ENCODE data around the gene CACHD1.

Gene CACHD1

DNA sequence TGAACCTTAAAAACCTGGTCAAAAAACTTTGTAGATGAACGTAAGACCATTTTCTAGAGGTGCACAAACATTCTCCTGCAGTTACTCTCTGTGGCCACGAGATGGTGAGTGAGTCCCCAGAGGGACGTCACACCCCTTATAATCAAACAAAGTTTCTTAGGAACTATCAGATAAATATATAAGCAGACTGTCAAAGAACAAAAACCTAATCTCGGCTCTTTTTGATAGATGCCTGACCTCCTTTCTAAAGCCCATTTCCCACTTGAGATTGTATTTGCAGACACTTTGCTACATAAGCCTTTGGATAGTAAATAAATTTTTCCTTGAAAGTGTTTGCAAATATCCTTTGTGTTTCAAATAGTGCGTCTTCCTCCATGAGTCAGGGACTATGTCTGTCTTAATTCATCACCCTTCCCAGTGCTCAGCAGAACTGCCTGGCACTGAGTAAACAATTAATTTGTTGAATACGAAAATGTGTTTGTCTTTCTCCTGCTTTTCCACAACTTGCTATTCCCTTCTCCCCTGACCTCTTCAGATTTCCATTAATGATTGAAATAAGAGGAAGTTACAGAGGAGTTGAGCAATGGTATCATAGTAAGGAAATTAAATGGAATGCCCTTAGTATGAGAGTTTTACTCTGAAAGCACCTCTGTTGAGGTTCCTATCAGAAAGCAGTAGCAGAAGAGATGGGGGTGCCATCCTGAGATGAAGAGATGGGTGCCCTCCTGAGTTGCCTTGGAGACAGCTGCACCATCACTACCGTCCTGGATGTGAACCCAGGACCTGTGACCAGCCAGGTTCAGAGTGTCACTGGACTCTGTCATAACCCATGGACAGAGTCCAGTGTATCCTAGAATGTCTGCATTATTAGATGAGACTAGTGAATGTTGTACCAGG, 217.1 kb downstream of the CACHD1 start:
- Histone ChIP-seq H2AK5ac (ENCODE audit: low read length) (no peak overlapping the region), H2BK12ac (ENCODE audit: low read length) (no peak overlapping the region), H4K12ac (ENCODE audit: low read depth, low read length) (no peak overlapping the region), H4K8ac (ENCODE audit: low read depth, low read length) (no peak overlapping the region), H3K9ac (ENCODE audit: low read length) (no peak overlapping the region), H3K18ac (ENCODE audit: low read length) (no peak overlapping the region), H3K79me1 (ENCODE audit: low read length) (no peaks in the 10 kb centered on the region), H3K9me3 (ENCODE audit: insufficient read depth, low read depth, low read length) (no peaks in the 10 kb centered on the region), H3K23ac (ENCODE audit: low read length) (no peak overlapping the region), H3K4me2 (ENCODE audit: low read length) (no peak overlapping the region), H3K14ac (ENCODE audit: low read length) (no peak overlapping the region), H2BK120ac (ENCODE audit: insufficient read depth, low read length, poor library complexity) (no peak overlapping the region), H3K27me3 (ENCODE audit: insufficient read depth, low read length) (no peaks in the 10 kb centered on the region), H3K27ac (ENCODE audit: low read depth, low read length) (no peak overlapping the region), H2BK5ac (ENCODE audit: low read depth, low read length, poor library complexity) (no peak overlapping the region), H3K79me2 (ENCODE audit: control insufficient read depth, insufficient read depth, low read length, poor library complexity) (no peaks in the 10 kb centered on the region), H3K36me3 (ENCODE audit: control insufficient read depth in 1 of 2, insufficient read depth in 2 of 2, low read length in 2 of 2) (no peaks in the 10 kb centered on the region), H3K4ac (ENCODE audit: low read depth, low read length) (no peak overlapping the region), H4K91ac (ENCODE audit: low read depth, low read length) (no peak overlapping the region), H2AFZ (ENCODE audit: insufficient read depth, low read length, poor library complexity) (no peak overlapping the region), H3K4me3 (ENCODE audit: low read depth, low read length) (no peak overlapping the region), H3K4me1 (ENCODE audit: control insufficient read depth in 1 of 2, insufficient read depth in 2 of 2, low read length in 2 of 2) (peaks cover 4 to 7% of the 10 kb centered on the region in 2 experiments)
- peak; percentile 11 to 62 for DNase-seq
- no CpG with 5 or more reads among the region's 7 CpGs for WGBS (ENCODE audit: extremely low coverage, insufficient coverage, insufficient read length)

DNA sequence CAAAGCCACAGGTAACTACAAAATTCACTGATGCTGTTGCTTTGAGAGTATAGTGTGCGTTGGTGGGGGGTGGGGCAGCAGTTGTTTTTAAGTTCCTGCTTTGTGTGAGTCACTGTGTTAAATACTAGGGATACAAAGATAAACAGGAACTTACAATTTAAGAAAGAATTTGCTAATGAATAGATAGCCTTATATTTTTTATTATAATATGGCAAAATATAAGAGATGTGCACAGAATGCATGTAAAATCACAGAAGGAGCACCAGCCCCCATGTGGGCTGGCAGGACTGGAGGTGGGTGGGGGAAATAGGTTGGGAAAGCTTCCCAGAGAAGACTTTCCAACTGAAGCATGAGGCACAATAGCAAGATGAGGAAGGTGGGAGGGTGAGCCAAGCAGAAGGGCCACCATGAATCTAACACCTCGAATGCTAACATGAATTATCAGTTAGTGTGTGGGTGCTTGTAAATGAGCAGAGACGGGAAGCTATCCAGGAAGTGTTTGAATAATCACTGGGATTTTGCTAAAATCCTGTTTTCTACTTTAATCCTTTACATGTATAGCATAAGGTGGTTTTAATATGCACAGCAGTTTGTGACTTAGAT, 217.9 kb downstream of the CACHD1 start:
- Histone ChIP-seq H2AFZ (ENCODE audit: insufficient read depth, low read length, poor library complexity) (no peak overlapping the region), H3K23ac (ENCODE audit: low read length) (no peak overlapping the region), H3K4me3 (ENCODE audit: low read depth, low read length) (no peak overlapping the region), H3K18ac (ENCODE audit: low read length) (no peak overlapping the region), H4K91ac (ENCODE audit: low read depth, low read length) (no peak overlapping the region), H3K36me3 (ENCODE audit: control insufficient read depth in 1 of 2, insufficient read depth in 2 of 2, low read length in 2 of 2) (no peaks in the 10 kb centered on the region), H2AK5ac (ENCODE audit: low read length) (no peak overlapping the region), H3K9me3 (ENCODE audit: insufficient read depth, low read depth, low read length) (no peaks in the 10 kb centered on the region), H3K27me3 (ENCODE audit: insufficient read depth, low read length) (no peaks in the 10 kb centered on the region), H4K8ac (ENCODE audit: low read depth, low read length) (no peak overlapping the region), H4K12ac (ENCODE audit: low read depth, low read length) (no peak overlapping the region), H2BK5ac (ENCODE audit: low read depth, low read length, poor library complexity) (no peak overlapping the region), H3K79me2 (ENCODE audit: control insufficient read depth, insufficient read depth, low read length, poor library complexity) (no peaks in the 10 kb centered on the region), H2BK120ac (ENCODE audit: insufficient read depth, low read length, poor library complexity) (no peak overlapping the region), H3K4ac (ENCODE audit: low read depth, low read length) (no peak overlapping the region), H3K14ac (ENCODE audit: low read length) (no peak overlapping the region), H3K9ac (ENCODE audit: low read length) (no peak overlapping the region), H3K4me1 (ENCODE audit: control insufficient read depth in 1 of 2, insufficient read depth in 2 of 2, low read length in 2 of 2) (peaks cover 0 to 7% of the 10 kb centered on the region in 2 experiments), H2BK12ac (ENCODE audit: low read length) (no peak overlapping the region), H3K79me1 (ENCODE audit: low read length) (no peaks in the 10 kb centered on the region), H3K27ac (ENCODE audit: low read depth, low read length) (no peak overlapping the region), H3K4me2 (ENCODE audit: low read length) (no peak overlapping the region)
- no peak for DNase-seq
- no CpG with 5 or more reads among the region's 3 CpGs for WGBS (ENCODE audit: extremely low coverage, insufficient coverage, insufficient read length)

DNA sequence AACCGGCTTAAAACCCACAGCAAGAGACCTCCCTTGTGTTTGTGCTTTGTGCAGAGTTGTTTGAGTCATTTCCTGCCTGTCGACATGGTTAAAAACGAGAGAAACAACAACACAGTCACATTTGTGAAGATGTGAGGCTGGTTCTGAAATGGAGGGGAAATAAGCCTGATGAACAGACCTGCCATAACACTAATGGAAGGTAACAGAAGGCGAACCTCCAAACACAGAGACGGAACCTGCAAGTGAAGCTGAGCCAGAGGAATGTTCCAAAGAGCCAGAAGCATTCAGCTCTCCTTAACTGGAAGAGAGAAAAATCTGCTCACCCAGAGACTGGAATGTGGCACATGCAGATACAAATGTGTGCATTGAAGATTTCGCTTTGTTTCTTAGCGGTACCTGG, 221.7 kb downstream of the CACHD1 start:
- Histone ChIP-seq H3K79me1 (ENCODE audit: low read length) (no peaks in the 10 kb centered on the region), H3K4ac (ENCODE audit: low read depth, low read length) (no peak overlapping the region), H3K23ac (ENCODE audit: low read length) (no peak overlapping the region), H2BK120ac (ENCODE audit: insufficient read depth, low read length, poor library complexity) (no peak overlapping the region), H3K18ac (ENCODE audit: low read length) (no peak overlapping the region), H3K27ac (ENCODE audit: low read depth, low read length) (no peak overlapping the region), H4K91ac (ENCODE audit: low read depth, low read length) (no peak overlapping the region), H3K4me2 (ENCODE audit: low read length) (no peak overlapping the region), H3K36me3 (ENCODE audit: control insufficient read depth in 1 of 2, insufficient read depth in 2 of 2, low read length in 2 of 2) (no peaks in the 10 kb centered on the region), H3K4me1 (ENCODE audit: control insufficient read depth in 1 of 2, insufficient read depth in 2 of 2, low read length in 2 of 2) (peaks cover 0 to 7% of the 10 kb centered on the region in 2 experiments), H2AK5ac (ENCODE audit: low read length) (no peak overlapping the region), H2BK5ac (ENCODE audit: low read depth, low read length, poor library complexity) (no peak overlapping the region), H3K4me3 (ENCODE audit: low read depth, low read length) (no peak overlapping the region), H3K14ac (ENCODE audit: low read length) (no peak overlapping the region), H2BK12ac (ENCODE audit: low read length) (no peak overlapping the region), H3K9ac (ENCODE audit: low read length) (no peak overlapping the region), H3K9me3 (ENCODE audit: insufficient read depth, low read depth, low read length) (no peaks in the 10 kb centered on the region), H3K27me3 (ENCODE audit: insufficient read depth, low read length) (no peaks in the 10 kb centered on the region), H4K8ac (ENCODE audit: low read depth, low read length) (no peak overlapping the region), H3K79me2 (ENCODE audit: control insufficient read depth, insufficient read depth, low read length, poor library complexity) (no peaks in the 10 kb centered on the region), H2AFZ (ENCODE audit: insufficient read depth, low read length, poor library complexity) (no peak overlapping the region), H4K12ac (ENCODE audit: low read depth, low read length) (no peak overlapping the region)
- no CpG with 5 or more reads among the region's 7 CpGs for WGBS (ENCODE audit: extremely low coverage, insufficient coverage, insufficient read length)
- peak; percentile 2 to 75 for DNase-seq

DNA sequence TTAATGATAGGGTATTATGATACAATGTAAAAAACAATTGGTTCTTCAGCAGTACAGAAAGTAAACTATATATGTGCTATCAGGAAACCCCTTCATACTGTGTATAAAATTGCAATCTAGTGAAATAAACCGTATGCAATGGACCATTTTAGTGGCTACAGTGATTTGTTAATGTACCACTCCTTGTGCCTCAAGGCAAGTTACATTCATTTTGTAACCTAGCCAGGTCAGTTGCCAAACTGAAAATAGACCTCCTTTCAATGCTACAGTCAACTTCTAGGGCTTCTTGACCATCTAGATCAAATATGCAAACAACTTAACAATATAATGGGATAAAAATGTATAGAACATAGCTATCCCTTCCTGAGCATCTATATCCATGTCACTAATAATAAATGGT, 223.0 kb downstream of the CACHD1 start:
- Histone ChIP-seq H3K9ac (ENCODE audit: low read length) (no peak overlapping the region), H3K18ac (ENCODE audit: low read length) (no peak overlapping the region), H3K4me3 (ENCODE audit: low read depth, low read length) (no peak overlapping the region), H3K23ac (ENCODE audit: low read length) (no peak overlapping the region), H3K4me1 (ENCODE audit: control insufficient read depth in 1 of 2, insufficient read depth in 2 of 2, low read length in 2 of 2) (peaks cover 0 to 7% of the 10 kb centered on the region in 2 experiments), H3K27me3 (ENCODE audit: insufficient read depth, low read length) (no peaks in the 10 kb centered on the region), H3K9me3 (ENCODE audit: insufficient read depth, low read depth, low read length) (no peaks in the 10 kb centered on the region), H4K91ac (ENCODE audit: low read depth, low read length) (no peak overlapping the region), H2AFZ (ENCODE audit: insufficient read depth, low read length, poor library complexity) (no peak overlapping the region), H3K36me3 (ENCODE audit: control insufficient read depth in 1 of 2, insufficient read depth in 2 of 2, low read length in 2 of 2) (no peaks in the 10 kb centered on the region), H3K14ac (ENCODE audit: low read length) (no peak overlapping the region), H2AK5ac (ENCODE audit: low read length) (no peak overlapping the region), H3K79me2 (ENCODE audit: control insufficient read depth, insufficient read depth, low read length, poor library complexity) (no peaks in the 10 kb centered on the region), H4K12ac (ENCODE audit: low read depth, low read length) (no peak overlapping the region), H3K79me1 (ENCODE audit: low read length) (no peaks in the 10 kb centered on the region), H2BK12ac (ENCODE audit: low read length) (no peak overlapping the region), H2BK120ac (ENCODE audit: insufficient read depth, low read length, poor library complexity) (no peak overlapping the region), H2BK5ac (ENCODE audit: low read depth, low read length, poor library complexity) (no peak overlapping the region), H3K27ac (ENCODE audit: low read depth, low read length) (no peak overlapping the region), H4K8ac (ENCODE audit: low read depth, low read length) (no peak overlapping the region), H3K4ac (ENCODE audit: low read depth, low read length) (no peak overlapping the region), H3K4me2 (ENCODE audit: low read length) (no peak overlapping the region)
- no CpG with 5 or more reads among the region's 1 CpG for WGBS (ENCODE audit: extremely low coverage, insufficient coverage, insufficient read length)
- DNase-seq: no peak

Data from trophoblast cell (in vitro differentiated cells and primary cell).